GM12873 (cell line): ENCODE data around the gene FAM76B.
A peak's percentile ranks its signal among the peaks of the same experiment; 100 is the strongest.

ENCODE experiments used
- CTCF ChIP-seq: IDR thresholded peaks from 2 replicates; pipeline ENCODE4 v1.5.1; 2012; ENCODE audit warnings: low read depth, mild to moderate bottlenecking, moderate library complexity, low read length, control low read depth; ENCODE audit not compliant: insufficient read depth; ENCODE audit errors: missing control alignments

FAM76B gene

GRCh38 chr11:95789506-95790122 lies at the start of gene FAM76B:
Gene FAM76B (minus strand): TSS chr11:95789782. CDS start chr11:95789478, 304 bp downstream.
- no peak for TF ChIP-seq CTCF

- TF ChIP-seq CTCF, result peak; percentile 78
These were observed 46.3 kb upstream of the FAM76B start for GRCh38 chr11:95835768-95836488.

GRCh38 chr11:95835351-95835750 lies 45.8 kb upstream of the FAM76B start:
- no peak for TF ChIP-seq CTCF

- no peak for TF ChIP-seq CTCF
These were observed 43.8 kb upstream of the FAM76B start for GRCh38 chr11:95833378-95833777.

GRCh38 chr11:95832763-95833162 lies 43.2 kb upstream of the FAM76B start:
- no peak for TF ChIP-seq CTCF

- no peak for TF ChIP-seq CTCF
These were observed 41.8 kb upstream of the FAM76B start for GRCh38 chr11:95831198-95831883.

- TF ChIP-seq CTCF, result no peak
These were observed 40.1 kb upstream of the FAM76B start for GRCh38 chr11:95829580-95830259.
